Non-pigmented ciliary epithelial cell (primary cell): ENCODE measurements around the gene SMIM8.
"Not testable (repeated sequence)": the region's sequence is repeated elsewhere in the genome, so short reads cannot be mapped to it uniquely, and the experiment has no call there.

ENCODE experiments used
- DNase-seq: peaks from one replicate; pipeline ENCODE4 v3.0.0-alpha.2; 2010; ENCODE audit warnings: low read depth

SMIM8 gene, protein sequence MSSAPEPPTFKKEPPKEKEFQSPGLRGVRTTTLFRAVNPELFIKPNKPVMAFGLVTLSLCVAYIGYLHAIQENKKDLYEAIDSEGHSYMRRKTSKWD

DNA sequence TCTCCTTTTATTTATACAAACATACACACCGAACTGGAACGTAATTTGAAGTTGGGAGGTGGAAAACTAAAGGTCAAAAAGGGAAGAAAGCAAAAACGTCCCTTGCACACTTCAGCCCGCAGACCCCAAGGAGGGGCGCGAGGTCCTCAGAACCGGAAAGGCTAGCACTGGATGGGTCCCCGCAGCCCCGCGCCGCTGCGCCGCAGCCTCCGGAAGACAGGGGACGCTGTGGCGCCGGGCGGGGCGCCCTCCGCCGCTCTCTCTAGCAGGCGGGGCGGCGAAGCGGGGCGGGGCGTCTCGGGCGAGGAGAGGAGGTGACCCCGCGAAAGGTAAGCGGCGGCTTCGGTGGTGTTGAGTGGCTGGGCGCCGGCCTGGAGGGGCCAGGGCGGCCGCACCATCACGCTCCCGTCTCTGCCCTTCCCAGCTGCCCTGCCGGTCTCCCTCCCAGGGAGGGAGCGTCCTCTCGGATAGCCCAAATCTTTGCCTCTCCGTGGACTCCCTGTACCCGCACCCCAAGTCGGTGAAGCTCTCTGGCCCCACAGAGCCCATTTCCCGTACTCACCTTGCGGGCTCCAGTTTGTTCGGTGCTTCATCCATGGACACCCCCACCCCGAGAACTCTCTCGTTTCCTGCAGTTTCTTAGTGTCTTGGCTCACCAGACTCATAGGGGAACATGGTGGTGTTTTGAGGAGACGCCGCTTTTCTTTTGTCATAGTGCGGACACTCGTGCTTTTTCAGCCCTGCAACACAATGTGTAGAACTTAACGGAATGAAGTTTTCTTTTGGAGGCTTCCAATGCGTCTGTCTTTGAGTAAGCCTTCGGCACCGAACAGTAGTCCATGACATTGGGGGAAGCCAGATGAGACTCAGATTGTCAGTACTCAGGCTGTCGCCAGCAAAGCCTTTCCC is at the start of gene SMIM8:
TSS of gene SMIM8 (plus strand) at position 285 of the 909 bp plus-strand sequence. CDS start 14,444 bp downstream, outside the sequence.
- DNase-seq = peak; percentile 9

DNA sequence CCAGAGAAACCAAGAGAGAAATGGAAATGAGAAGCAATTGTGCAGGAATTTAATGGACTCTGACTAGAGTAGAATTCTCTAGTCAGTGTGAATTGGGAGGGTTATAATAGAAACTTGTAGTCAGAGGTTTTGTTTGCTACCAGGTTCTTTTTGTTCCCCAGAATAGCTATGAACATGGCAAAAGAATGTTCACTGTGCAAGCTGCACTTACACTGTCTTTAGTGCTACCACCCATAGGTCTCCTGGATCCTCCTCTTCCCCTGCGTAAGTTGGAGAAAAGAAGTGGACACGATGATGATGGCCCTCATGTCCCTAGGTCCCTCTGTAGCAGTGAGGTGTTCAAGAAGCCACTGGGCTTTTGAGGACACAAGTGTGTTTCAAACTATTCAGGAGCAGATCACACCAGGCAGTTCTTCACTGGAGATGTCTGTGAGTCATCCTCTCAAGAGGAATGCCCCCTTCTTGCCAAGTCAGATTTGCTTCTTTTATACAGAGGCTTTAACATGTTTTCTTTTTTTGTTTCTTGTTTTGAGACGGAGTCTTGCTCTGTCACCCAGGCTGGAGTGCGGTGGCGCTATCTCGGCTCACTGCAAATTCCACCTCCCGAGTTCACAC is 47.6 kb upstream of the SMIM8 start:
- peak; percentile 38 for DNase-seq

DNA sequence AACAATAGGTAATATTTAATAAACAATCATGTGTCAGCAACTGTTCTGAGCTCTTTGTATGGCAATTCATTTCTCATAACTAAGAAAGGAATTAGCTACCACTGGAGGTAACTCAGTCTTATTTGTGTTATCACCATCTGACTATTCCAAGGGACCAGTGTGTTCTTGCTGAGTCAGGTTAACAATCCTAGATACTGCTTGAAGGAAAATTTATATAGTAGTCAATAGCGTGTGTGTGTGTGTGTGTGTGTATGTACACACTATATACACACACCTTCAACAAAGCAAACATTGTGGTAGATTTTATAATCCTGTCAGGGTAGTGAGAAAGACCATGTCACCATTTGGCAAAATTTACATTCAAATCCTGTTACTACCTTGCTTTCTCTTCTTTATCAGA is 45.8 kb upstream of the SMIM8 start:
- DNase-seq = no peak

DNA sequence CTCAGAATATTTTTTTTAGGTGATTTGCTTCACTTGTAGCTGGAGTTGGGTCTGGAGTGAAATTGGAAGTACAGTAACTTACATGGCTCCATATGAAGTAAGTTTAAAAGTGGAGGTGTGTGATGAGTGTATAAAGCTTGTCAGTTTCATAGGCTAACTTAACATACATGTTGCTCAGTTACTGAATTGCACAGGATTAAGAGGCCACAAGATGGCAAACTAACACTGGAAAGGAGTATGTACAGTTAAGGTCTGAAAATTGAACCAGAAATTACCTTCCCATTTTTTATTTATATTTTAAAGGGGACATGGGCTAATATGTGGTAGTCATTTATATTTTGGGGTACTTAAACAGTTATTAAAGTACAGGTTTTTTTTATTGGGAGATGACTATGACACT is 45.3 kb upstream of the SMIM8 start:
- no peak for DNase-seq

DNA sequence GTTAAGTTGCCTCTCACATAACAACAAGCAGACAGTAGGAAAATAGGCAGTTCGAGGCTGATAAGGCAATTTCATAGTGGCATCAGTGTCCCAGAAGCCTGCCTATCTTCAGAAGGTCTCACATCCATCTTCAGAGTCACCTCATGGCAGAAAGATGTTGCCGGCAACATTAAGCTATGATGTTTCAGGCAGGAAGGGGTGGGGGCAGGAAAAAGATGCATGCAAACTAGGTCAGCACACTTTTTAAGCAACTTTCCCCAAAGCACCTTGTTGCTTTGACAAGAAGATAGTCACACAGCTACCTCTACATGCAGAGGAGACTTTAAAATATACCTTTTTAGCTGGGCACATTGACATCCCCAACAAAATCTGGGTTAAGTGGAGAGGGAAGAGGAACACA is 43.2 kb upstream of the SMIM8 start:
- DNase-seq = no peak

DNA sequence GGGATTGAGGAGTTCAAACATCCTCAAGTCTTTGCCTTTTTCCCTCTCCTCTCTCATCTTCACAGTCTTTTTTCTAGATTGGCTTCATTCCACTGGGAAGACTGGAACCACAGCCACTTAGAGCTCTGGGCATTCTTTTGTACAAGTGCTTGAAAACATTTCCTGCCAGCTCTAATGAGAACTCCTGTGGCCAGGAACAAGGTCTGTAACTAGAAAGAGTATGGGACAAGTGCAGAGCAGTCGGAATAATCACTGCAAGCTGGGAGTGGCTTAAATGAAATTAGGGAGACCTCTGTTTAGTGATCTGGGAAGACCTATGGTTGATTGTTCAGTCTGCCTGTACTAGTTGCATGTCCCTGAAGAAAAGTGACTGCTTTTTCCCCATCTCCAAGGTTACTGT is 41.0 kb upstream of the SMIM8 start:
- DNase-seq = no peak

DNA sequence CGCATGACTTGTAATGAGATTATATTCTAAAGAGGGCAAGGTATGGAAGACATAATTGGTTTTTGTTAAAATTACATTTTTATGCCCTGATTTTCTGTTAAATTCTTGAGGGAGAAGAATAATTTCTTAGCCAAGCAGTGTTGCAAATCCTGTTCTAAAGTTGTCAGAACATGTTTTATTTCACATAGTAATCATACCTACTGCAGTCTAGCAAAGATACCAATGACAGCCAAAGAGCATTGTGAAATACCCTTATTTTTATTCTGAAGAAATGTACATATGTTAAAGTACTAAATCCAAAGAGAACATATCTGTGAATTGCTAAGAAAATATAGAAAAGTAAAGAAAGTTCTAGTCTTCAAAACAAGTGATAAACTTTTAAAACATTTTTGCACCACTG is 39.6 kb upstream of the SMIM8 start:
- DNase-seq = no peak

DNA sequence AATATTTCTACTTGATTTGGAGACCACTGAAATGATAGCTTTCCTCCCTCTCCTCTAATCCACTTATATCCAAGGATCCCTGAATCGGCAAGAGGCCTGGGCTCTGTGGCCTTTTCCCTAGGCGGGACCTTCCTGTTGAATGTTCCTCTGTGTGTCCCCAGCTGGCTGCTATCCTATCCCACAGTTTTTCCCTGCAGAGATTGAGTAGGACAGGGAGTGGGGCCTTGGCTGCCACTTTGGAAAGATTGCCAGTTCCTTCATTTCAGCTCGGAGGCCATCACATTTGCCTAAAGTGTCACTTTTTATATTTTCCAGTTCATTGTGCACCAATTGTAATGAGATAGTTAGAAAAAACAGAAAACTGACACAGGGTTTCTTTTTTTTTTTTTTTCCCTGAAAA is 38.9 kb upstream of the SMIM8 start:
- DNase-seq = no peak

DNA sequence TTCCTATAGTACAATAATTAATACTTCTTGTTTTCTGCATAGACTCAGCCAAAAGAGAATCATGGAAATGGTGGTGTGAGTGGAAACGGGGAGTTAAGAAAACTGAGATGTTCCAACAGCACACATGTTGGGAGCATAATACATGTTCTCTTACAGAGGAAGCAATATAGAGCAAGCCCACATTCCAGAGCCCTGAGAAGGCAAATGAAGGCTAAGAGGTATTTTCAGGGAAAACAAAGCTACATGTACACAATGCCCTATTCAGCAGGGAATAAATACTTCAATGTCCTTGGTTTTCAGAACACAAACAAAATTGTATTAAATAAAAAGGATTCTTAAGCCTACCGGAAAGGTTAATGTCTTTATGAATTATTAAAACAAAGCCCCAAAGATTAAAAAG is 35.1 kb upstream of the SMIM8 start:
- no peak for DNase-seq

DNA sequence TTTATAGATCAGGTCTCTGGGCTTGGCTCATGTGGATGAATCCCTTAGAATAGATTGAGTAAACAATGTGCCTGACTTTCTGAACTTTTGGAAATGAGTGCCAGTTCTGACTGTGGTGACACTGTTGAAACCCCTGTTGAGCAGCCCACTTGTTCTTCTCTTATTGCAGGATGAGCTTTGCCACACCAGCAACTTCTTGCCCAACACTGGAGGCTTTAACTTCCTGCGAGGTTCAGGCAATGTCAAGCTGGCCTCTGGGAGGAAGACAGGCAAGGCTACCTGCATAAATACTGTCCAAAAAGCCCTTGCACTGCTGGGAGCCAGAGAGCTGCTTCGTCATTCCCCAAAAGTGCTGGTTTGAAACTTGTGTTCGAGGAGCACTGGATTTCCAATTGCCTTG is 32.8 kb upstream of the SMIM8 start:
- no peak for DNase-seq

DNA sequence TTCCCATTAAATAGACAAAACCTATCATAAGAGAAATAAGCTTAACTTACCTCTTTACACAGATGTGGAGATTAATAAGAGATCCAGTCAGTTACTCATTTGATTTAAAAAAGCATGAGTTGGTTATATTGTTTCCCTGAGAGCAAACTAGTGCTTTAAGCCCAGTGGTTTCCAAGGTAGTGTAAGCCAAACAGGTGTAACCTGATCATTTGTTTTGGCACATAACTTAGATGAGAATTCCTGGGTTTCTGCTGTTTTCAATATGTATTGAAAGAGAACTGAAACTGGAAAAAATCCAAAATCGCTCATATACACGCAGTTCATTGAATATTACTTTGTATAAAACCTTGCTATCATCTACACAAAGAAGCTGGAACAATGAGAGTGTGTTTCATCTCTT is 30.5 kb upstream of the SMIM8 start:
- no peak for DNase-seq

DNA sequence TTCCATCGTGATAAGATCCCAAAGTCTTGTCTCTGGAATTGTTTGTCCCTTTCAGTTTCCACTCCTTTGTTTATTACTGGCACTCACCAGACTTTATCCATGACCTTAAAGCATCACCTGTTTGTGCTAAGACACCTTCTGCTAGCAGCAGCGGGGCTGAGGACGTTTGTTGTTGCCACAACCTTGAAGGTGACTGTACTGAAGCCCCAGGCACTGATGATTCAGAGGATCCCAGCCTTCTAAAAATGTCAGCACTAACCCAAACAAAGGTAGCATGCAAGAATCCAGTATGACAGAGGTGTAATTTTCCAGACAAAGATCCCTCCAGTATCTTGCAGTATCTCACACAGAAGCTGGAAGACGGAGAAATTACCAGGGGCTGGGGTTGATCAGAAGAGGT is 28.9 kb upstream of the SMIM8 start:
- no peak for DNase-seq

DNA sequence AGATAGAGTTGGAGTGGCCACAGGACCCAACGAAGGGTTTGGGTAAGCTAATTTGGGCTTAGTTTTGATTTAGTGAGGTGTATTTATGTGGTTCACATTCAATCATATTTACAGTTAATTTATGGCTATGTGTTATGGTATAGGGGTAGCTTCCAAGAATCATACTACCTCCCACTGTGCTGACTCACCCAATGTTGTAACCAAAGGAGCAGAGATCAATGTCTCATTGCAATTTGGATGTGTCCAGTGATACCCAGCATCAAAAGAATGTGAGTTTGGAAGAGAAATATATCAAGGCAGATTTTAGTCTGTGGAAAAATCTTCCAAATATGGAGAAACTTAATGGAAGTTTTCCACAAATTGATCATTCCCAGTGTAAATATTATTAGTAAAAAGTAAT is 25.3 kb upstream of the SMIM8 start:
- DNase-seq = no peak

DNA sequence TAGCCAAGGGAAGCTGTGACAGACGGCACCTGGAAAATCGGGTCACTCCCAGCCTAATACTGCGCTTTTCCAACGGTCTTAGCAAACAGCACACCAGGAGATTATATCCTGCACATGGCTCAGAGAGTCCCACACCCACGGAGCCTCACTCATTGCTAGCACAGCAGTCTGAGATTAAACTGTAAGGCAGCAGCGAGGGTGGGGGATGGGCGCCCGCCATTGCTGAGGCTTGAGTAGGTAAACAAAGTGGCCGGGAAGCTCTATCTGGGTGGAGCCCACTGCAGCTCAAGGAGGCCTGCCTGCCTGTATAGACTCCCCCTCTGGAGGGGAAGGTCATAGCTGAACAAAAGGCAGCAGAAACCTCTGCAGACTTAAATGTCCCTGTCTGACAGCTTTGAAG is 21.1 kb upstream of the SMIM8 start:
- DNase-seq = not testable (repeated sequence)

DNA sequence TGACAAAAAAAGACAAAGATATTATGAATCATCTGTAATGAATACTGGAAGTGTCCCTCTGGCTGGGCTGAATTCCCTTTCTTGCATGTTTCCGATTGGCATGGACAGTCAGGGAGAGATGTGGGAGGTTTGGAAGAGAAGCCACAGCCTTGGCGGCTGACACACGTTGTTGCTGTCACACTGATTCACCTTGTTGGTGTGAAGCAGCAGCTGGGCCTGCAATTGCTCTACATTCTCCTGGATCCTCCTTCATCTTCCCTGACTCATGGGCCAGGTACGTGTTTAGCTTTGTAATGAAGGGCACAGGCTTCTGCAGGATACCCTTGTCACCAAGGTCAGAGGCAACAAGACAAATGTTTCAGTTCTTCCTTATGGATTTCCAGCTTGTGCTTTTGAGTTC is 13.4 kb upstream of the SMIM8 start:
- DNase-seq = no peak

DNA sequence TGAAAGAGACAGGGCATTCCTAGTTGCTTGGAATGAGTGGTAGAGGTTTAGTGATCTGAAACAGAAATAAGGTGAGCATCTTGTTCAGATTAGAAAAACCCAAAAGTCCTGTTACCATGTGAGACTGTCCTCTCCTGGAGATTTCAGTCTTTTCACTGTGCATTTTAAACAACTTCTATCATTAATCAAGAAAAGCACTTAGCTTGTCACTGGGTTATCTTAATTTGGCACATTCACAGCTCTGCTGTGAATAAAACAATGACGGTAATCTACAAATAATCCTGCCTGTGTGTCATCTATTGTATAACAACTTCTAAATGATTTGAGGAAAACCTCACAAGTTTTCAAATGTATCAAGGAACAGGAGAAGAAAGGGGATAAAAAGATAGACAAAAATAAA is 9.5 kb upstream of the SMIM8 start:
- DNase-seq = no peak

DNA sequence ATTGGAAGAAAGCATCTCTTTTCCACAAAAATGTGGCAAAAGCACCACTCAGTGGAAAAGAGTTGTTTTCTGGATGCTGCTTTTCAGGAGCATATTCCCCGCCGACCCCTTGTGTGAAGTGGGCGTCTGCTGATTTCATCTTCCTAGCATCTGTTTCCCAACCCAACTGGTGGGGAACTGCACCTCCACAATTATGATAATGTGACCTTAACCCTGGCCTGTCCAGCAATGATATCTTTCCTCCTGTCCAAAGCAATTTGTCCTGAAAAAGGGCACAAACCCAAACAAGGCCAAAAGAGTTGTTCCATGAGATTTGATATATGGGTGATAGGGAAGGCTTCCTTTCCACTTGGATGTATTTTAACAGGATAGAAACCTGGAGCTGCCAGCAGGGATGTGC is 7.3 kb upstream of the SMIM8 start:
- no peak for DNase-seq

DNA sequence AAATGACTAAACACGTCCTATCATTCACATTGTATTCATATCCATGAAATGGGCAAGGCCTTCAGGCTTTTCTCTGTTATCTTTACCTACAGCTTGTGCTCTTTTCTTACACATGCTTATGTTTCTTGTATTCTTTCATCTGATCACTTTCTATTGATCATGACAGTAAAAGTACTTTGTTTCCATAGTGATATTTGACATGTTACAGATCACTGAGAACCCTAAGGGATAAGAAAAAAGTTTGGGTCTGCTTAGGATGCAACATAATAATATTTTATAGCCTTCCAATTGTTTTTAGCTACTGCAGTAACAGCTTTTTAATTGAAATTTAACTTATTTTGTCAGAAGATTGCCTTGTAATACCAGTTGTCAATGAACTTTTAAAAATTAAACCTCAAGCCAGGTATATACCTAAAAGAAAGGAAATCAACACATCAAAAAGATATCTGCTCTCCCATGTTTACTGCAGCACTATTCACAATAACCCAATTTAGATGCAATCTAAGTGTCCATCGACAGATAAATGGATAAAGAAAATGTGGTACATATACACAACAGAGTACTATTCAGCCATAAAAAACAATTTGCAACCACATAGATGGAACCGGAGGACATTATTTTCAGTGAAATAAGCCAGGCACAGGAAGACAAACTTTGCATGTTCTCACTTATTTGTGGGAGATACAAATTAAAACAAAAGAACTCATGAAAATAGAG is 3.0 kb upstream of the SMIM8 start:
- DNase-seq = no peak

DNA sequence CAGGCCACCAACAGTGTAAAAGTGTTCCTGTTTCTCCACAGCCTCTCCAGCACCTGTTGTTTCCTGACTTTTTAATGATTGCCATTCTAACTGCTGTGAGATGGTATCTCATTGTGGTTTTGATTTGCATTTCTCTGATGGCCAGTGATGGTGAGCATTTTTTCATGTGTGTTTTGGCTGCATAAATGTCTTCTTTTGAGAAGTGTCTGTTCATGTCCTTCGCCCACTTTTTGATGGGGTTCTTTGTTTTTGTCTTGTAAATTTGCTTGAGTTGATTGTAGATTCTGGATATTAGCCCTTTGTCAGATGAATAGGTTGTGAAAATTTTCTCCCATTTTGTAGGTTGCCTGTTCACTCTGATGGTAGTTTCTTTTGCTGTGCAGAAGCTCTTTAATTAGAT is 1.5 kb downstream of the SMIM8 start:
- not testable (repeated sequence) for DNase-seq

DNA sequence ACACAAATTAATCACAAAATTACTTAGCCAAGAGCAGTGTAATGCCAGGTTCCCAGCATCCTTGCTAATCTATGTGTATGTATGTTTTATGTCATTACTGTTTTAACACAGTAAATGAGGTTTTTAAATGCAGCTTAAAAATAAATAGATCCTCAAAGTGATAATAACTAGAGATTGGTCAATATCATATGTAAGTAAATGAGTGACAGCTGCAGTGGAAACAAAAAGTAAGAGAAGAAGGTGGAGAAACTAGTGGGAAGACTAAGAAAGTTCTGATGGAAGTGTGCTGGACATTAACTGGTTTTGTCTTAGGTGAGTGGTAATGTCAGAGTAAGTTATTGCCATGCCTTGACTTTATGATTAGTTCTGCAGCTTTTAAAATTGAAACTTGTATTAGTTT is 8.6 kb downstream of the SMIM8 start:
- DNase-seq = no peak

DNA sequence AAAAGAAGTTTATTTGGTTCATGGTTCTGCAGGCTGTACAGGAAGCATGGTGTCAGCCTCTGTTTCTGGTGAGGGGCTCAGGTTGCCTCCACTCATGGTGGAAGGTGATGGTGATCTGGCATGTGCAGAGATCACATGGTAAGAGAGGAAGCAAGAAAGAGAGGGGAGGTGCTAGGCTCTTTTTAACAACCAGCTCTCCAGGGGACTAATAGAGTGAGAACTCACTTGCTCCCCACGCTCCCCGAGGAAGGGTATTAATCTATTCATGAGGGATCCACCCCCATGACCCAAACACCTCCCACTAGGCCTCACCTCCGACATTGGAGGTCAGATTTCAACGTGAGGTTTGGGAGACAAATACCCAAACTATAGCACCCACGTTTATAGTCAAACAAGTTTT is 10.6 kb downstream of the SMIM8 start:
- no peak for DNase-seq

DNA sequence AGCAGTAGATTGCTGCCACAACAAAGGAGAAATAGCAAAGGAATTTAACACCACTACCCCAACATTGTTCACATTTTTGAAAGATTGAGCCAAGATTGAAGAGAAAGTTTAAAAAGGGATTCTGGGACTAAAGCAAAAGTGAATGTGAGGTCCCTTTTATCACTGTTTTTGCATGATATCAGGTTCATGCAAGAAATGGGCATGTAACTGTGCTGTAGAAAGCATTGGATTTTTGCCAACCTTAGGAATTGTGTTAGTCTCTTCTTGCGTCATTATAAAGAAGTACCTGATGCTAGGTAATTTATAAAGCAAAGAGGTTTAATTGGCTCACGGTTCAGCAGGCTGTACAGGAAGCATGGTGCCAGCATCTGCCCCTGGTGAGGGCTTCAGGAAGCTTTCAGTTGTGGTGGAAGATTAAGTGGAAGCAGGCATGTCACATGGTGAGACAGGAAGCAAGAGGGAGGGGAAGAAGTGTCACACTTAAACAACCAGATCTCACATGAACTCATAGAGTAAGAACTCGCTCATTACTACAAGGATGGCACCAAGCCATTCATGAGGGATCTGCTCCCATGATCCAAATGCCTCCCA is 11.3 kb downstream of the SMIM8 start:
- DNase-seq = no peak
